Activated CD4-positive, CD25-positive, alpha-beta regulatory T cell treated with anti-CD3 and anti-CD28 coated beads, Interleukin-2, amount 50 U/mL, for 24 hours (primary cell): ENCODE results near the gene TUBB8.
A peak's percentile ranks its signal among the peaks of the same experiment; 100 is the strongest.
"Not testable (repeated sequence)": the region's sequence is repeated elsewhere in the genome, so short reads cannot be mapped to it uniquely, and the experiment has no call there.

Experiments used
- ATAC-seq, 2 donors: fragments of 150-1000 bp; cut with Tn5 transposase; one replicate each; pipeline ENCODE4 v1.10.0; 2021; ENCODE audit warnings: mild to moderate bottlenecking in 1 of 2, moderate library complexity in 1 of 2

The TUBB8 gene

GRCh38 chr10:48996-49395 lies at the start of gene TUBB8:
TUBB8 (minus strand) TSS chr10:49296; CDS start chr10:49238, 58 bp downstream.
- ATAC-seq: no peak

- no peak for ATAC-seq
Observed at GRCh38 chr10:96466-96865, 47.4 kb upstream of the TUBB8 start.

GRCh38 chr10:95356-96115 lies 46.4 kb upstream of the TUBB8 start:
- ATAC-seq: no peak

- ATAC-seq: no peak
Observed at GRCh38 chr10:94613-95012, 45.5 kb upstream of the TUBB8 start.

- ATAC-seq: no peak
Observed at GRCh38 chr10:92846-93245, 43.8 kb upstream of the TUBB8 start.

GRCh38 chr10:92153-92552 lies 43.1 kb upstream of the TUBB8 start:
- no peak for ATAC-seq

- ATAC-seq: no peak
Observed at GRCh38 chr10:91313-91712, 42.2 kb upstream of the TUBB8 start.

- no peak for ATAC-seq
Observed at GRCh38 chr10:90161-90560, 41.1 kb upstream of the TUBB8 start.

GRCh38 chr10:89248-89647 lies 40.2 kb upstream of the TUBB8 start:
- ATAC-seq: no peak

- ATAC-seq: no peak
Observed at GRCh38 chr10:88253-88652, 39.2 kb upstream of the TUBB8 start.

- no peak for ATAC-seq
Observed at GRCh38 chr10:87177-88080, 38.3 kb upstream of the TUBB8 start.

GRCh38 chr10:86031-86430 lies 36.9 kb upstream of the TUBB8 start:
- no peak for ATAC-seq

- no peak for ATAC-seq
Observed at GRCh38 chr10:85044-85443, 35.9 kb upstream of the TUBB8 start.

GRCh38 chr10:83930-84530 lies 34.9 kb upstream of the TUBB8 start:
- ATAC-seq: no peak

GRCh38 chr10:80477-81105 lies 31.5 kb upstream of the TUBB8 start:
- no peak for ATAC-seq

- no peak for ATAC-seq
Observed at GRCh38 chr10:79532-80215, 30.6 kb upstream of the TUBB8 start.

- ATAC-seq: no peak
Observed at GRCh38 chr10:78556-78955, 29.5 kb upstream of the TUBB8 start.

- not testable (repeated sequence) for ATAC-seq
Observed at GRCh38 chr10:74266-74621, 25.1 kb upstream of the TUBB8 start.

- not testable (repeated sequence) for ATAC-seq
Observed at GRCh38 chr10:73543-74265, 24.6 kb upstream of the TUBB8 start.

- ATAC-seq: peak; percentile 80 to 89
Observed at GRCh38 chr10:68156-68555, 19.1 kb upstream of the TUBB8 start.

- ATAC-seq: not testable (repeated sequence)
Observed at GRCh38 chr10:49926-50325, 830 bp upstream of the TUBB8 start.

- not testable (repeated sequence) for ATAC-seq
Observed at GRCh38 chr10:47864-48263, 1.2 kb downstream of the TUBB8 start.
